GM12874 (cell line): ENCODE data around the gene LPCAT3.
A peak's percentile ranks its signal among the peaks of the same experiment; 100 is the strongest.

Source experiments
- TF ChIP-seq, protein P1 (sequence below): IDR thresholded peaks from 2 replicates; pipeline ENCODE4 v1.5.1; 2011; ENCODE audit warnings: low read depth, mild to moderate bottlenecking, control low read depth, low read length, moderate library complexity; ENCODE audit not compliant: insufficient read depth

Gene LPCAT3

DNA sequence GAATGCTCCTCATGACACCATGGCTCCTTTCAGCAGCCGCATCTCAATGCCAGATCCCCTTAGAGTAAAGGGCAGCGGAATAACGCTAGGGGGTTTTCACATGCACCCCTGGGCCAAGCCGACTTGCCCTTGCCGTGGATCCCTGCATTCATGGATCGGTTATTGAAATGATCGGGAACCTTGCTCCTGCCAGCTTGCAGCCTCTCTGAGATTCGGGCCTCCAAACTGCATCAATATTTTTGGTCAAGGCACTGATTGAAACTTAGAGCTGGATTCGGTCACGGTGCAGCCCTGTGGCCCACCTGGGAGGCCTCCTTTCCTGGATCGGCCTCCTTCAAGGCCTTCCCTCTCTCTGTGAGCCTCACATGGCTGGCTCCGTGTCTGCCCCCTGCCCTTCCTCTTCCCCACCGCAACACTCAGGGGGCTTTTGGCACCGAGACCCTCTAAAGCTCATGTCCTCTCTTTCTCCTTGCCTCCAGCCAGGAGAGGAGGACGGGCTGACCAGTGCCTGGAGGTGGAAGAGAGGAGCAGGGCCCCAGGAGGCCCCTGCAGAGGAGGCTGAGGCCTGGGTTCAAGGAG lies 65.3 kb downstream of the LPCAT3 start:
- TF ChIP-seq, protein P1, sequence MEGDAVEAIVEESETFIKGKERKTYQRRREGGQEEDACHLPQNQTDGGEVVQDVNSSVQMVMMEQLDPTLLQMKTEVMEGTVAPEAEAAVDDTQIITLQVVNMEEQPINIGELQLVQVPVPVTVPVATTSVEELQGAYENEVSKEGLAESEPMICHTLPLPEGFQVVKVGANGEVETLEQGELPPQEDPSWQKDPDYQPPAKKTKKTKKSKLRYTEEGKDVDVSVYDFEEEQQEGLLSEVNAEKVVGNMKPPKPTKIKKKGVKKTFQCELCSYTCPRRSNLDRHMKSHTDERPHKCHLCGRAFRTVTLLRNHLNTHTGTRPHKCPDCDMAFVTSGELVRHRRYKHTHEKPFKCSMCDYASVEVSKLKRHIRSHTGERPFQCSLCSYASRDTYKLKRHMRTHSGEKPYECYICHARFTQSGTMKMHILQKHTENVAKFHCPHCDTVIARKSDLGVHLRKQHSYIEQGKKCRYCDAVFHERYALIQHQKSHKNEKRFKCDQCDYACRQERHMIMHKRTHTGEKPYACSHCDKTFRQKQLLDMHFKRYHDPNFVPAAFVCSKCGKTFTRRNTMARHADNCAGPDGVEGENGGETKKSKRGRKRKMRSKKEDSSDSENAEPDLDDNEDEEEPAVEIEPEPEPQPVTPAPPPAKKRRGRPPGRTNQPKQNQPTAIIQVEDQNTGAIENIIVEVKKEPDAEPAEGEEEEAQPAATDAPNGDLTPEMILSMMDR, result no peak

DNA sequence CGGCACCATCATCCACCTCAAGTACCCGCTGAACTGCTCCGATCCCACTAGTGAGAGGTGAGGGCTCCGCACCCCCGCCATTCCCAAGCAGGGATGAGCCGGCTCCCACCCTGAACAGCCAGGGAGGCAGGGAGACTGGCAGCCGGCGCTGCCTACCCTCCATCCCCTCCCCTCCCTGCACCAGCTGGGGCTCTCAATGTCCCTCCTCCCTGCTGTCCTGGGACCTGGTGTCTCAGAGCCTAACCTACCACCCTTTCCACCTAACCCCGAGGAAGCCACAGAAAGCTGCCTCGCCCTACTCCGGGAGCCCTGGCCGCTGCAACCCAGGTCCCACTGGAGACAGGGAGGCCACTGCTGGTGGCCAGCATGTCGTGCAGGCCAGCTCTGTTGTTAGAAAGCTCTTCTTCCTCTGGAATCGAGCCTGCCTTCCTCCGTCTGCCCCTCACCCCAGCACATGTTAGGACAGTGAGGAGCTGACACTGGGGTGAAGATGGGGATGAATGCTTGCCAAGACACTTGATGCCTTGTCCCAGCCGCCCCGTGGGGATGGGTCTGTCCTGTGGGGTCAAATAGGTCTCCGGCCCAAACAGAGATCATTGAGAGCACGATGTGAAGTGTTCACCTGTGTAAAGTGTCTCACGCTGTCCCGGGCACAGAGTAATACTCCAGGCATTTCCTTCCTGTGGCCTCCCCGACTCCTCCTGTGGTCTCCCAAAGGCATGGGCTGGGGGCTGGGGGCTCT lies 66.0 kb downstream of the LPCAT3 start:
- TF ChIP-seq, protein P1, result no peak

DNA sequence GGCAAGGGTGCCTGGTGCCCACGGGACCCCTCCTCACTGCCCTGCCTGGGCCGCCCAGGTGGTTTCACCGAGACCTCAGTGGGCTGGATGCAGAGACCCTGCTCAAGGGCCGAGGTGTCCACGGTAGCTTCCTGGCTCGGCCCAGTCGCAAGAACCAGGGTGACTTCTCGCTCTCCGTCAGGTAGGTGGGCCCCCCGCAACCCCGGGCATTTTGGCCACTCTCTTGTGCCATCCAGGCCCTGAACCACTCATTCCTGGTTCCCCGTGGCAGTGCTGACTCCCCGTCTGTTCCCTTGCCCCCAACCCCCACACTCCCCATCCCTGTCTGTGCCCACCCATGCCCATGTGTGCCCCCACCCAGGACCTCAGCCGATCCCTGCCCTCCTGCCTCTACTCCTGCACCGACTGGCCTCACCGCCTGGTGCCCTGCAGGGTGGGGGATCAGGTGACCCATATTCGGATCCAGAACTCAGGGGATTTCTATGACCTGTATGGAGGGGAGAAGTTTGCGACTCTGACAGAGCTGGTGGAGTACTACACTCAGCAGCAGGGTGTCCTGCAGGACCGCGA lies 66.6 kb downstream of the LPCAT3 start:
- TF ChIP-seq, protein P1, result no peak

DNA sequence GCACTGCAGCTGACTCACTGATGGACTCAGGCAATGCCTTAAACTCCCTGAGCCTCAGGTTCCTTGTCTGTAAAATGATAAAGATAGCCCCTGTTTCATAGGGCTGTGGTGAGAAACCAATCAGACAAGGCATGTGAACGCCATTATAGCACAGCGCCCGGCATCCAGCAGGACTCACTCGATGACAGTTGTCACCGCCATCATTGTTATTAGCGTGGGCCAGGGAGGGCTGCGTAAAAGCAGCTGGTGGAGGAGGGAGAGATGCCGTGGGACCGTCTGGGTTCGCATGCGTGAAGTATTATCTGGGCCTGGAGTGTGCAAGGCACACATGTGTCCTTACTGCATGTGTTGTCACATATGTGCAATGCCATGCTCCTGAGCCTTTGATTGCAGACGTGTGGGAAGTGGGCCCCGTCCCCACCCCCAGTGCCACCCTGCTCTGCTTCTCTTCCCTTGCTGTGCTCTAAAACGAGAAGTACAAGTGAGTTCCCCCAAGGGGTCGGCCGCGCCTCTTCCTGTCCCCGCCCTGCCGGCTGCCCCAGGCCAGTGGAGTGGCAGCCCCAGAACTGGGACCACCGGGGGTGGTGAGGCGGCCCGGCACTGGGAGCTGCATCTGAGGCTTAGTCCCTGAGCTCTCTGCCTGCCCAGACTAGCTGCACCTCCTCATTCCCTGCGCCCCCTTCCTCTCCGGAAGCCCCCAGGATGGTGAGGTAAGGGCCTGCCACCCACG lies 67.3 kb downstream of the LPCAT3 start, which contains the start of gene PTPN6:
Gene PTPN6 (plus strand): TSS at position 546 of the 730 bp plus-strand sequence. CDS start 157 bp downstream, at position 703.
- TF ChIP-seq, protein P1, result no peak

DNA sequence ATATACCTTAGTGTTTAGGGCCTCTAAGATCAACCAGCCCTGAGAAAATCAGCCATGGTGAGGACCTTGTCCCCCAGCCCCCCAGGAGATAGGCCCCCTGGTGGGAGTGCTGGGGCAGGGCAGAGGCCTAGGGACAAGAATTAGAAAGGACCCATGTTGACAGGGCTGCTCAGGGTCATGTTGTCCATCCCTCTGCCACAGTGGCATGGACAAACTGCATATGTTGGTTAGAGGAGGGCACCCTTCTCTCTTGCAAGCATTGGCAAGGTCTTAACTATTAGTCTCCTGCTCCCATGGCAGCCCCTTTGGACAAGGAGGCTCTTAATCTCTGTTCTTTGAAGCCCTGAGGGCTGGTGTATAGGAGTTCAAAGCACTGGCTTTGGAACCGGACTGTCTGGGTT lies 67.9 kb downstream of the LPCAT3 start:
- TF ChIP-seq, protein P1, result peak; percentile 49; the same call in 1 of the 2 replicates

DNA sequence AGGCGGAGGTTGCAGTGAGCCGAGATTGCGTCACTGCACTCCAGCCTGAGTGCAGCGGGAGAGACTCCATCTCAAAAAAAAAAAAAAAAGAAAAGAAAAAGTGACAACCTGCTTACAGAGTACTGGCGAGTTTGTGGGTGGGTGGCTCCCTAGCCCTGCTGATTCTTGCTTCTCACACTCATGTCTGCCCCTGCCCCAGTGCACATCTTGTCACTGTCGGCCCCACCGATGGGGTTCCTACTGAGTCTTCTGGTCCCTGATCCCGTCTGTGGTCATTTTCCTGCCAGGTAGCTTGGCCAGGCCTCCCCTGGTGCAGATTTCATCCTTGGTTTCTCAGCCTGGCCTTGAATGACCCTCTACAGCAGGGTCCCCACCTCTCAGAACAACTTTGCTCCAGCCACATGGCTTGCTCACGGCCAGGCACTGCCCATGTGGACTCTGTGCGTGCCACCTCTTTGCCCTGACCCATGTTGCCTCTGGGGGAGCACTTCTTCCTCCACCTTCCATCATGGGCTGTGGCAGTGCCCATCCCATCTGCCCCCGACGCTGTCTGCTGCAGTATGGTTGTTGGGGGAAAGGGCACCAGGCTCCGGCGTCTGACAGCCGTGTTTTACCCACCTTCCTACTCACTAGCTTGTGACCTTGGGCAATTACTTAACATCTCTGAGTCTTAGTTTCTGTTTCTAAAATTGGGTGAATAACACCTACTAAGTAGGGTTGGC lies 69.2 kb downstream of the LPCAT3 start:
- TF ChIP-seq, protein P1, result peak; percentile 37; the same call in 1 of the 2 replicates

DNA sequence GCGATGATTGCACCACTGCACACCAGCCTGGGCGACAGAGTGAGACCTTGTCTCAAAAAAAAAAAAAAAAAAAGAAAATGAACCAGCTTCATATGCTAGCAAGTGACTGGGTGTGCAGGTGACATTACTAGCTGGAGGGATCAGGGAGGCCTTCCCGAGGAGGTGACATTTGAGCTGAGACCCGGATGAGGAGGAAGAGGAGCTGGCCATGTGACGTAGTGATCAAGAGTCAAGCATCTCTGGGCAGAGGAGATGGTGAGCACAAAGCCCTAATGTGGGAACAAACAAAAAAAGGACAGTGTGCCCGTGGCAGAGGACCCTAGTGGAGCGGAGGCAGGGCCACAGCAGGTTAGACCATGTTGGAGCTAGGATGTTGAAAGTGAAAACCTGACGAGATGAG lies 70.7 kb downstream of the LPCAT3 start:
- TF ChIP-seq, protein P1, result no peak
